ENCODE data around the gene NUP93. TPM values are rescaled to one million over a fixed set of nuclear protein-coding genes. Genes with fewer than 3 reads are reported as not detected.
"Not testable (repeated sequence)": the region's sequence is repeated elsewhere in the genome, so short reads cannot be mapped to it uniquely, and the experiment has no call there.

NUP93 gene
- total RNA-seq, 1 donor from 2014 or later = 111 TPM

DNA sequence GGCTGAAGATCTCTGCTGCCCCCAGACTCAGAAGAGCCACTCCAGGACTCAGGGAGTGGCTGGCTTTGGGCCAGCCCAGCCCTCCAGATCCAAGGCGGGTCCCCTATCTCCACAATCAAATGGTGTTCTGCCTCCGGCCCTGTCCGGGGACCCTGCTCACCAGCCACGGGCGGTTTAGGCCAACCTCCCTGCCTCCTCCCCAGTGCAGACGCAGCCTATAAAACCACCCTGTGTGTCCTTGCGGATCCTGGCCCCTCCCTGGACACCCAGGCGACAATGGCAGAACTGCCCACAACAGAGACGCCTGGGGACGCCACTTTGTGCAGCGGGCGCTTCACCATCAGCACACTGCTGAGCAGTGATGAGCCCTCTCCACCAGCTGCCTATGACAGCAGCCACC lies 135.0 kb downstream of the NUP93 start, which contains the start of gene SLC12A3:
Gene SLC12A3 (plus strand): TSS at position 248 of the 400 bp plus-strand sequence. CDS start 29 bp downstream, at position 277.
- ChIA-PET POLR2A (interaction anchor here (1.1 to 15.6 kb wide), 3 partner anchors 73 to 106 kb away, joined by 3 to 444 read pairs (median 6); partner anchors contain the start of gene HERPUD1), CTCF (interaction anchor here (5.8 kb wide), 1 partner anchor 76 kb away, joined by 57 read pairs; no protein-coding TSS in a partner anchor)
- Mint-ChIP-seq H3K27me3 (no peaks in the 10 kb centered on the region), H3K9me3 (no peaks in the 10 kb centered on the region), H3K4me1 (peaks cover 45% of the 10 kb centered on the region), H3K4me3 (no peak within 1 kb of the TSS), H3K36me3 (ENCODE audit: low read depth) (no peaks in the 10 kb centered on the region), H3K27ac (no peak within 1 kb of the TSS)
- ATAC-seq (ENCODE audit: low read depth) = no peak
- TF ChIP-seq, protein P1, sequence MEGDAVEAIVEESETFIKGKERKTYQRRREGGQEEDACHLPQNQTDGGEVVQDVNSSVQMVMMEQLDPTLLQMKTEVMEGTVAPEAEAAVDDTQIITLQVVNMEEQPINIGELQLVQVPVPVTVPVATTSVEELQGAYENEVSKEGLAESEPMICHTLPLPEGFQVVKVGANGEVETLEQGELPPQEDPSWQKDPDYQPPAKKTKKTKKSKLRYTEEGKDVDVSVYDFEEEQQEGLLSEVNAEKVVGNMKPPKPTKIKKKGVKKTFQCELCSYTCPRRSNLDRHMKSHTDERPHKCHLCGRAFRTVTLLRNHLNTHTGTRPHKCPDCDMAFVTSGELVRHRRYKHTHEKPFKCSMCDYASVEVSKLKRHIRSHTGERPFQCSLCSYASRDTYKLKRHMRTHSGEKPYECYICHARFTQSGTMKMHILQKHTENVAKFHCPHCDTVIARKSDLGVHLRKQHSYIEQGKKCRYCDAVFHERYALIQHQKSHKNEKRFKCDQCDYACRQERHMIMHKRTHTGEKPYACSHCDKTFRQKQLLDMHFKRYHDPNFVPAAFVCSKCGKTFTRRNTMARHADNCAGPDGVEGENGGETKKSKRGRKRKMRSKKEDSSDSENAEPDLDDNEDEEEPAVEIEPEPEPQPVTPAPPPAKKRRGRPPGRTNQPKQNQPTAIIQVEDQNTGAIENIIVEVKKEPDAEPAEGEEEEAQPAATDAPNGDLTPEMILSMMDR (IDR thresholded peaks at IDR 0.05) = no peak
- no peak for DNase-seq
- intact Hi-C loops (cut with micrococcal nuclease) = no loop called here

DNA sequence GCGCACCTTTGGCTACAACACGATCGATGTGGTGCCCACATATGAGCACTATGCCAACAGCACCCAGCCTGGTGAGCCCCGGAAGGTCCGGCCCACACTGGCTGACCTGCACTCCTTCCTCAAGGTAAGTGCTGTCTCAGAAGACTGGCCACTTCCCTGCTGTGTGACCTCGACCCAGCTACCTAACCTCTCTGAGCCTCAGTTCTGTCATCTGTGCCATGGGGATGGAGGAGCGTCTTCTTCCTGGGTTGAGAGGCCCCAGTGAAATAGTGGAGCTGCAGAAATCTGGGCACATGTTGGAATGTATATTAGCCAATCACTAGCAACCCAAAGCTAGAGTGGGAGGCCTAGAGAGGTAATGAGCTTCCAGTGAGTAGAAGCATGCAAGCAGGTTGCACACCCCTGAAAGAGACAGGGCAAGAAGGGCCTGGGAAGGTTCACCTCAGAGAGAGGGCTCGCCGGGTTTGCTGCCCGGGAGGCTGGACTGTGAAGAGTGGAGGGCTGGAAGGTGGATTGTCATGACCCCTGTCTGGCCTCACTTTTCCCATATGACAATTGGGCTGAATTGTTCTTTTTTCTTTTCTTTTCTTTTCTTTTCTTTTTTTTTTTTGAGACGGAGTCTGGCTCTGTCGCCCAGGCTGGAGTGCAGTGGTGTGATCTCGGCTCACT lies 135.6 kb downstream of the NUP93 start:
- ATAC-seq (ENCODE audit: low read depth) = no peak
- no peaks in the 10 kb centered on the region for H3K9me3 Mint-ChIP-seq
- DNase-seq = no peak
- no peaks in the 10 kb centered on the region for H3K27me3 Mint-ChIP-seq
- ChIA-PET CTCF (interaction anchor here (1.6 to 5.8 kb wide), 3 partner anchors 54 to 181 kb away, joined by 7 to 57 read pairs (median 8); no protein-coding TSS in a partner anchor), POLR2A (interaction anchor here (1.1 to 15.6 kb wide), 4 partner anchors 23 to 106 kb away, joined by 3 to 444 read pairs (median 4); partner anchors contain the start of gene HERPUD1)
- H3K27ac Mint-ChIP-seq = no peak overlapping the region
- intact Hi-C loops (cut with micrococcal nuclease) = no loop called here
- TF ChIP-seq, protein P1 (IDR thresholded peaks at IDR 0.05) = no peak
- peaks cover 45% of the 10 kb centered on the region for H3K4me1 Mint-ChIP-seq
- H3K4me3 Mint-ChIP-seq = no peak overlapping the region
- no peaks in the 10 kb centered on the region for H3K36me3 Mint-ChIP-seq (ENCODE audit: low read depth)

DNA sequence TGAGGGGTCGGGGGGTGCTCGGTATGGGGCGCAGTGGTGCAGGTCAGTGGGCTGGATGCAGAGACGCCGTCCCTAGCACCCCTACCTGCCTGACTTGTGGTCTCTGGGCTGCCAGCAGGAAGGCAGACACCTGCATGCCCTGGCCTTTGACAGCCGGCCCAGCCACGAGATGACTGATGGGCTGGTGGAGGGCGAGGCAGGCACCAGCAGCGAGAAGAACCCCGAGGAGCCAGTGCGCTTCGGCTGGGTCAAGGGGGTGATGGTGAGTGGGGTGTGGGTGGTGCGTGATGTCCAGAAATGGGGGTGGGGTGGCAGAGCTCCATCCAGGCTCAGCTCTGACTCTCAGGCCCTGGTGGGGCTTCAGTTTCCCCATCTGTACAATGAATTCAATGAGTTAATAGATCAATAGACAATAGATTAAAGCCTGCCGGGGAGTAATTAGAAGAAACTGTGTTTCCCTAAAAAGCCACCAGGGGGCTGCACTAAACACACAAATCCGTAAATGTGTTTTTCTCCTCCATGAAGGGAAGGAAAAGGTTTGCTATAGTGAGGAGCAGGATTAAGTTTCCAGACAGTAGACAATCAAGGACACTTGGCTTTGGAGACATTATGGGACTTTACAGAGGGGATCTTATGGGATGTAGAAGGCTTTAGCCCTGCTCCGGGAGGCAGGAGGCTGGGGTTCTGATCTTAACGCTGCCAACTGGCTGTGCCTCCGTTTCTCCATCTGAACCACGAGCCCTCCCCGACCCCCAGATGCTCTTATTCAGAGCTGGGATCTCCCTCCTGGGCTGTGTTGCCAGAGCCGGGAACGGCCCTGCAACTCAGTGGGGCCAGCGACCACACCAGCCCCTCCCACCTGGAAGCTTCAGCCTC lies 137.3 kb downstream of the NUP93 start:
- Mint-ChIP-seq H3K36me3 (ENCODE audit: low read depth) (no peaks in the 10 kb centered on the region), H3K4me1 (peaks cover 46% of the 10 kb centered on the region), H3K4me3 (peak overlapping the region; percentile 24), H3K27me3 (no peaks in the 10 kb centered on the region), H3K9me3 (no peaks in the 10 kb centered on the region), H3K27ac (peak overlapping the region; percentile 69)
- ChIA-PET POLR2A (interaction anchor here (1.0 to 15.6 kb wide), 6 partner anchors 22 to 104 kb away, joined by 3 to 444 read pairs (median 10); partner anchors contain the start of gene HERPUD1), CTCF (interaction anchor here (0.6 to 5.8 kb wide), 20 partner anchors 9 to 1372 kb away, joined by 3 to 57 read pairs (median 5); no protein-coding TSS in a partner anchor)
- DNase-seq = no peak
- TF ChIP-seq, protein P1 (IDR thresholded peaks at IDR 0.05) = no peak
- intact Hi-C loops (cut with micrococcal nuclease) = loop anchor here (1.0 kb wide), 5 partner anchors 21 to 178 kb away; partner anchors contain the start of gene HERPUD1
- ATAC-seq (ENCODE audit: low read depth) = no peak

DNA sequence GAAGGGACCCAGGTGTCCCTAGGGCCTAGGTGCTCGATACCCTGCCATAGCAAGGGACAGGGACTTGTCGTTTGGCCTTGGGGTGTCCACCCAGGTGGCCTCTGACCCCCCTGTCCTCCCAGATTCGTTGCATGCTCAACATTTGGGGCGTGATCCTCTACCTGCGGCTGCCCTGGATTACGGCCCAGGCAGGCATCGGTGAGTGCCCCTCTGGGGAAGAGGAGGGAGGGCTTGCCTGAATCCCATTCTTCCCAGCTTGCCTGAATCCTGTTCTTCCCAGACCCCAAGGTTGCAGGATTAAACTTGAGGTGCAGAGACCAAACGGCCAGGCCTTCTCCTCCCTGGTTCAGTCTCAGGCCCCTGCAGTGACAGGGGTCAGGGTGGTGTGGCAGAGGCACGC lies 138.2 kb downstream of the NUP93 start:
- no peaks in the 10 kb centered on the region for H3K36me3 Mint-ChIP-seq (ENCODE audit: low read depth)
- H3K27me3 Mint-ChIP-seq = no peaks in the 10 kb centered on the region
- TF ChIP-seq, protein P1 (IDR thresholded peaks at IDR 0.05) = no peak
- no peak overlapping the region for H3K27ac Mint-ChIP-seq
- intact Hi-C loops (cut with micrococcal nuclease) = no loop called here
- POLR2A ChIA-PET = interaction anchor here (3.0 to 15.6 kb wide), 3 partner anchors 51 to 83 kb away, joined by 15 to 444 read pairs (median 17); partner anchors contain the start of gene HERPUD1
- ATAC-seq (ENCODE audit: low read depth) (no peak), DNase-seq (no peak)
- no peaks in the 10 kb centered on the region for H3K9me3 Mint-ChIP-seq
- CTCF ChIA-PET = interaction anchor here (0.9 to 5.8 kb wide), 15 partner anchors 8 to 100 kb away, joined by 3 to 57 read pairs (median 7); no protein-coding TSS in a partner anchor
- H3K4me1 Mint-ChIP-seq = peaks cover 42% of the 10 kb centered on the region
- H3K4me3 Mint-ChIP-seq = no peak overlapping the region

DNA sequence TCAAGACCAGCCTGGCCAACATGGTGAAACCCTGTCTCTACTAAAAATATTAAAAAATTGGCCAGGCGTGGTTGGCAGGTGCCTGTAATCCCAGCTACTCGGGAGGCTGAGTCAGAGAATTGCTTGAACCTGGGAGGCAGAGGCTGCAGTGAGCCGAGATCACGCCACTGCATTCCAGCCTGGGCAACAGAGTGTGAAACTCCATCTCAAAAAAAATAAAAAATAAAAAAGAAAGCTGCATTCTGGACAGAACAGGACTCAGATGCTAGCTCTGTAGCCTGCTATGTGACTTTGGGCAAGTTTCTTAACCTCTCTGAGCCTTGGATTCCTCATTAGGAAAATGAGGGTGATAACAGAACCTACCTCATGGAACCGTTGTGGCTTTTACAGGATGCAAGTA lies 138.8 kb downstream of the NUP93 start:
- H3K4me3 Mint-ChIP-seq; DNase-seq; ATAC-seq (ENCODE audit: low read depth); H3K27me3 Mint-ChIP-seq; intact Hi-C loops (cut with micrococcal nuclease); H3K9me3 Mint-ChIP-seq; H3K27ac Mint-ChIP-seq; H3K36me3 Mint-ChIP-seq (ENCODE audit: low read depth): not testable (repeated sequence)
- ChIA-PET POLR2A (interaction anchor here (0.6 to 15.6 kb wide), 7 partner anchors 43 to 181 kb away, joined by 3 to 444 read pairs (median 15); partner anchors contain the start of gene HERPUD1), CTCF (interaction anchor here (1.2 to 5.8 kb wide), 5 partner anchors 46 to 82 kb away, joined by 3 to 57 read pairs (median 7); no protein-coding TSS in a partner anchor)
- peaks cover 38% of the 10 kb centered on the region for H3K4me1 Mint-ChIP-seq
